GM19324 (cell line): Measurements from ENCODE around the gene SVOPL.

ENCODE experiments used
- ATAC-seq: cut with Tn5 transposase; IDR thresholded peaks from one replicate; pipeline ENCODE4 v1.9.1; 2021; ENCODE audit warnings: mild to moderate bottlenecking, moderate library complexity; ENCODE audit not compliant: unreplicated experiment, low FRiP score

The SVOPL gene

DNA sequence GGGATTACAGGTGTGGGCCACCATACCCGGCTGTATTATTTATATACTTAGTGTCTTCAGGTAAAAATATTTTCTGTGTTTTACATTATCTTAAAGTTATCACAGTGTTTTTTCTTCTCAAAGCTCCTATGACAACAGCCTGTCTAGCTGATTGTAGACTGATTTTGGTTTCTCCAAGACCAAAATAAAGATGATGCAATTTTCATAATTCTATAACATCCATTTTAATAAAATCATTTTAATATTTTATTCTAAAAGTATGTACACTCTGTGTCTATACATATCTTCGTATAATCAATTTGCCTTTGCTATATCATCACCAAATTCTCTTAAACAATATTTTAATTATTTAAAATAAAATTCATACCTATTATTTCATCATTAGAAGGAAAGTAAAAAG lies 132.5 kb downstream of the SVOPL start:
- no peak for ATAC-seq

DNA sequence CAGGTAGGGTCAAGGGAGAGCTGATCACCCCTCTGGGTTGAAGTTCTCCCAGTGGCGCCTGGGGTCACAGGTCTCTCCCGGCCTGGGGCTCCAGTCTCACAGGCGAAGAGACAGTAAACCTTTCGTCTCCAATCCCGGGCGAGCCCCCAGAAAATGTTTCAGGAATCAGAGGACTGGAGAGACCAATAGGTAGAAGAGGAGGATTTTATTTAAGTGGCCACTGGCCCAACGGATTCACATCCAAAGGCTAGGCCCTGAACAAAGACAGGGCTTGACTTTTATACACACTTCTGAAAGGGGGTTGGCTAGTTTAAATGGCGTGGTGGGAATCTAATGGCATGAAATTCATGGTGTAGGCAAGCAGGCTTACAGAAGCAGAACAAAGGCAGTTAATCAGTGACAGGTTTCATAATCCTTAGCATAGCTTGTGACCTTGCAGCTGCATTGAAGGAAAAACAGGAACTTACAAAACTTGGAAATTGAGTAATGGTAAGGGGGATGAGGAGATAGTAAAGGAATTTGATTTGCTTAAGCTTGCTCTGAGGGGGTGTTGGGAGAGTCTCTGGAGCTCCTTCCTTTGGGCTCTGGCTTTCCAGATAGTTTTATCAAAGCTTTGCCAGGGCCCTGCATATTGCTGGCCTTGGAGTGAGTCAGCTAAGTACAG lies 135.6 kb downstream of the SVOPL start:
- ATAC-seq, result no peak

DNA sequence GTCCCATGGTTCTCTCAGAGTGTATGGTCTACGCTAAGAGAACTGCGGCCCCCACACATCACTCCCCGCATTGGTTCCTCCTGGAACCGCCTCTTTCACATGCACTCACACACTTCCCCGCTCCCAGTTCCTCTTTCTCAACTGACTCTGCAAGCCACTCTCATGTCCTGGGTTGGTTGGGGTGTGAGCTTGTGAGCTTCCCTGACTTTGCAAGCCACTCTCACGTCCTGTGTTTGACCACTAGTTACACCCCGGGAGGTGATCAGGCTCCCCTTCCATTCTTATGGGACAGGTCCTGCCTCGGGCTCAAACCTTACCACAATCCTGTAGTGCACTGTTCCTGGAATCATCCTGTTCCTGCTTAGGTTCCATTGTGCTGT lies 136.1 kb downstream of the SVOPL start:
- ATAC-seq, result no peak

DNA sequence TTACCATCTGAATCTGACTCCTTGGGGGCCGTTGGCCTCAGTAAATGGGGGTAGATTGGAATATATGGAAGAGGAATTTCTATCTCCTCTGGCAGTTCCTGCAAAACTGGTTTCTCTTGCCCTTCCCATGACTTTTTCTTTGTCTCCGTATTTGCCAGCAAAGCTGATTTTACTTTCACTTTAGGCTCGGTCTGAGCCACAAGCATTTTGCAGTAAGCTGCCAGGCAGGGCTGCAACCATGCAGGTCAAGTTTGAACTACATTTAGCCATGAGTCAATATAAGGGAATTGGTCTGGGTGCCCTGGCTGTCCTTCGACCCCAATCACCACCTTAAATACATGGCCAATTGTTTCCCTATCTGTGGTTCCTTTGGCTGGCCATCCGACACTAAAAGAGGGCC lies 136.8 kb downstream of the SVOPL start:
- no peak for ATAC-seq

DNA sequence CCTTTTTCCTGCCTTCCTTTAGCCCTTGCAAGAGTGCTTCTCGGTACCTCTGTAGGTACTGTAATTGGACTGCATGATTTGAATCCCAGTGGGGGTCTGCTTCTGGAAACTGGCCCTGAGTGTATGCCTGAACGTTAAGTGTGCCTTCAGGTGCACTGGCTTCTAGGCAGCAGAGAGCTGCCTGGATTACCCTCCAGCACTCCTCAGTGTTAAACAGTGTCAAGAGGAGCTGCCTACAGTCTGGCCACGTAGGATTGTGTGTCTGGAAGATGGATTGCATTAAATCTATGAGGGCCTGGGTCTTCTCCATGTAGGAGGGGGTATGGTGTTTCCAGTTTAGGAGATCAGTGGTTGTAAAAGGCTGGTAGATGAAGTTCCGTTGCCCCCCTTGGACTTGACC lies 137.4 kb downstream of the SVOPL start:
- no peak for ATAC-seq

DNA sequence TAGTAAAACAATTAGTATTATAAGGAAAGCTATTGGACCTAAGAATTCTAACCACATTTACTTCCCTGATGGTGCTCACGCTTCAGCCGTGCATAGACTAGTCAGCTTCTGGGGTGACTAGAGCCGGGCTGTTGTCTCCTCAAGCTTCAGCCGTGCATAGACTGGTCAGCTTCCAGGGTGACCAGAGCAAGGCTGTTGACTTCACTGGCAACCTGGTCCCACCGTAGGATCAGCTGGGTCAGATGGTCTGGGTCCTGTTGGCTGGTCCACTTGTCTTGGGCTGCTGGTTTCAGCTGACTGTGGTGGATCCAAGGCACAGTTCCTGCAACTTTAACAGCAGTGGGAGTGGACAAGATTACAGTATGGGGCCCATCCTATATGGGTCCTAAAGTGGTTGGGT lies 141.7 kb downstream of the SVOPL start:
- ATAC-seq, result no peak

DNA sequence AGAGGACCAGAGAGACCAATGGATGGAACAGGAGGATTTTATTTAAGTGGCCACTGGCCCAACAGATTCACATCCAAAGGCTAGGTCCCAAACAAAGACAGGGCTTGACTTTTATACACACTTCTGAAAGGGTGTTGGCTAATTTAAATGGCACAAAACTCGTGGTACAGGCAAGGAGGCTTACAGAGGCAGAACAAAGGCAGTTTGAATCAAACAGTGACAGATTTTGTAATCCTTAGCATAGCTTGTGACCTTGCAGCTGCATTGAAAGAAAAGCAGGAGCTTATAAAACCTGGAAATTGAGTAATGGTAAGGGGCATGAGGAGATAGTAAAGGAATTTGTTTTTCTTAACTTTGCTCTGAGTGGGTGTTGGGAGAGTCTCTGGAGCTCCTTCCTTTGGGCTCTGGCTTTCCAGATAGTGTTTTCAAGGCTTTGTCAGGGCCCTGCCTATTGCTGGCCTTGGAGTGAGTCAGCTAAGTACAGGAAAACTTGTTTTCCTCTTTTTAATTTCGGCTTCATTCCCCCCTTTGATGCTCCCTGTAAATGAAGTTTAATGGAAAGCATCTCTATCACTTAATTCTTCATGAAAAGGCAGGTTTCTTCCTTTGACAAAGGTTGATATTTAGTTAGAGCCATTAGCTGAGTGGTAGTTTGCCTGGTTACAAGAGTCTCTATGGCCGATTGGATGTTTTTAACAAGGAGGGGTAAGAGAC lies 144.2 kb downstream of the SVOPL start:
- no peak for ATAC-seq

DNA sequence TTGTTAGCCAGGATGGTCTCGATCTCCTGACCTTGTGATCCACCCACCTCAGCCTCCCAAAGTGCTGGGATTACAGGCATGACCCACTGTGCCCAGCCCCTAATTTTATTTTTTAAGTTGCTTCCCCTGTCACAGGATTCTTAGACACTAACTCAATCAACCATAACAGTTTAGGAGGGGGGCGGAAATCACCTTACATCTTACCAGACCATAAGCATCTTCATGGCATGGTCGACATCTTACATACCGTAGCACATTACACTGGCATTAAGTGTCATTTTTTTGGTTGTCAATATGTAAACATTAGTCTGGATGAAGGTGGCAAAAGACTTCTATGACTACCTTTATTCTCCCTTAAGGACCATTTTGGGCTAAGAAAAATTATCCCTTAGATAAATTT lies 145.5 kb downstream of the SVOPL start:
- ATAC-seq, result no peak

DNA sequence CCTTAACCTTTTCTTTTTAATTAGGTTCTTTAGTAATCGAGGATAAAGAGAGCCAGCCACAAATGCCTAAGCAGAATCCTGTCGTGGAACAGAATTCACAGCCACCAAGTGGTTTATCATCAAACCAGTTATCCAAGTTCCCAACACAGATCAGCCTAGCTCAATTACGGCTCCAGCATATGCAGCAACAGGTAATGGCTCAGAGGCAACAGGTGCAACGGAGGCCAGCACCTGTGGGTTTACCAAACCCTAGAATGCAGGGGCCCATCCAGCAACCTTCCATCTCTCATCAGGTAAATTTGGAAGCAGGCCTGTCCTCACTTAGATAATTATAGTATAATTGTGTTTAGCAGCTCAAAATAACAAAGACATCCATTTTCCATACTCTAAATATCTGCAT lies 146.5 kb downstream of the SVOPL start:
- ATAC-seq, result no peak

DNA sequence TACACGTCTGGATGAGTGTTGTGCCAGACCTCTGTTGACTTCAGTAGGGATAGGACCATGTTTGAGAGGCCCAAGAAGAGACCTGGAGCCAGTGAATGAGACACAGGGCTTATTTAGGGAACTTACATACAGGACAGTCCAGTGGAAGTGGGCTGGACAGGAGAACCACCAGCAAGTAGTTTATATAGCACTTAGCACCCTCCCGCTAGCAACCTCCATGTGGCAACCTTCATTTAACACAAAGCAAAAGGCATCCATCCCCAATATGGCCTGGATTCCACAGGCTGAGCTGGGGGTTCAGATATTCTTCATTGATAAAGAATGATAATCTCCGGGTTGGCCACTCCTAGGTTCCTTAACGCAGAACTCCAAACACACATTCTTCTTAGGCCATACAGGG lies 147.4 kb downstream of the SVOPL start:
- no peak for ATAC-seq

DNA sequence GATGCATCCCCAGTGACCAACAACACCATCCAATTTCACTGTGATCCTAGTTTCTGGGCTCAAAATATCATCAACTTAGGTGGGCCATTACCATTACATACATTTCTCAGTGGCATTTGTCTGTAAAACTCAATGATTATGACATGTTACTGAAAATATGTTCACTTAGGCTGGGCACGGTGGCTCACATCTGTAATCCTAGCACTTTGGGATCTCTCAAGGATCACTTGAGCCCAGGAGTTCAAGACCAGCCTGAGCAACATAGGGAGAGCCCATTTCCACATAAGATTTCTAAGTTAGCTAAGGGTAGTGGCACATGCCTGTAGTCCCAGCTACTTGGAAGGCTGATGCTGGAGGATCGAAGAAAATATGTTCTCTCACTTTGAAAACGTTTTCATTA lies 150.1 kb downstream of the SVOPL start:
- no peak for ATAC-seq

DNA sequence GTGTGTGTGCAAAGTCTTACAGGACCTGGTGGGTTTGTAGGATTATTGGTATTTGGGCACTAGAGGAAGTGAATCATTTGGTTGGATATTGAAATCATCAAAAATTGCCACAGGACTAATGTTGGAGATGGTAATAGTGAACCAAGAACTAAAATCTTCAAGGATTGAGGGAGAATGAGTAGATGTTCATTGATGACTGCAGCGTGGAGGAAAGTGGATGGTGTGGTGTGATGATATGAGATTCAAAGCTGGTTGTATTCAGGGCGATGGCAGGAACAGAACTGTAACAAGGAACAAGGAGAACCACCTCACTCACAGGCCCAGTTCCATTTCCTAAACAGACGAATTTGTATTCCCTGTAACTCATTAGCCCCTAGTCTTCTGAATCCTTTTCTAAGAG lies 150.8 kb downstream of the SVOPL start:
- ATAC-seq, result no peak

DNA sequence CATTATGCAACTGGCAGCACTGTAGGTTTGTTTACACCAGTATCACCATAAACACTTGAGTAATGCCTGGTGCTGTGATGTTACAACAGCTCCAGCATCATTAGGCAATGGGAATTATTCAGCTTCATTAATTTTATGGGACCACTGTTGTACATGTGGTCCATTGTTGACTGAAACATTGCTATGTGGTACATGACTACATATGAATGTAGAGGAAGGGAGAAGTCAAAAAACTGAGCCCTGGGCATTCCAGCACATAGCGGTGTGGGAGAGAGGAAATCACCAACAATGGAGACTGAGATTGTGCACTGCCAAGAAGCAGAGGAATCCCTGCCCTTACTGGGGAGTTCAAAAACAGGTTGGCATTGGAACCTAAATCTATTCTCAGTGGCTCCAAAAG lies 152.1 kb downstream of the SVOPL start:
- ATAC-seq, result no peak

DNA sequence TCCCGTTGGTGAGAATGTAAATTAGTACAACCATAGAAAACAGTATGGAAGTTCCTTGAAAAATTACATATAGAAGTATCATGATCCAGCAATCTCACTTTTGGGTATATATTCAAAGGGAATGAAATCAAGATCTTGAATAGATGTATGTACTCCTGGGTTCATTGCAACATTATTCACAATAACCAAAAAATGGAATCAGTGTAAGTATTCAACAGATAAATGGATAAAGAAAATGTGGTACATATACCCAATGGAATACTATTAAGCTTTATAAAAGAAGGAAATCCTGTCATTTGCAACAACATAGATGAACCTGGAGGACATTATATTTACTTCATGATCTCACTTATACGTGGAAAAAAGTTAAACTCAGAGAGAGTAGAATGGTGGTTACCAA lies 154.3 kb downstream of the SVOPL start:
- ATAC-seq, result no peak

DNA sequence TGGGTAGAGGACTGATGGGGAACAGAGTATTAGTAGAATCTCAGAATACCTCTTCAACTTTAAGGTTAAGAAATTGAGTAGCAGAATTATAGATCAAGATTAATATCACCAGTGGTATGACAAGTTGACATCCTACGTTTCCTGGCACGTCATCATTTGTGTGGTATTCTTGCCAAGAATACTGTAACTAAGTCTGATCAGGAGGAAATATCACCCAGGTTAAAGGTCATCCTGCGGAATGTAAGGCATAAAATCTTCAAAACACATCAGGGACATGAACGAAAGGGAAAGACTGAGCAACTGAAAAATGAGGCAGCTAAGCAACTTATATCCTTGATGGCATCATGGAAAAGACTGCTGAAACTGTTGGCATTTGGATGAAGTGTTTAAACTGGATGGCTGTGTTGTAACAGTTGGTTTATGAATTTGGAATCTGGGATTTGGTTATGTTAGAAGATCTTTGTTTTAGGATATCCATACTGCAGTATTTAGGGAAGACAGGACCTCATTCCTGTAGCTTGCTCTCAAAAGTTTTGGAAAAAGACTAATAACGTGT lies 155.0 kb downstream of the SVOPL start:
- no peak for ATAC-seq

DNA sequence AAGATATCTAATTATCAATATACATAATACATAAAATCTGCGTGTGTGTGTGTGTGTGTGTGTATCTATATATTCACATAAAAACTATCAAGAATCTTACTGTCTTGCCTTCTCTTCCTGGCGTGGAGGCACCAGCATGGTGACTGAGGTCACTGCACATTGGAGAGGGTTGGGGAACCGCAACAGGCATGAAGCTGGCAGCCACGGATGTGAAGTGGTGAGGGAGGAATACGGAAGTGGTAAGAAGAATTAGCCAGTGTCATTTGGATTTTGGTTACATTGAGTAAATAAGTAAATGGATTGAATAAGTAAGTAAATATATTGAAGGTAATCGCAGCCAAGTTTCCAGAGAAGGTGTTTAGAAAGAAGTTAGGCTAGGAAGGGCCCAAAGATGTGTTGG lies 156.0 kb downstream of the SVOPL start:
- no peak for ATAC-seq
